NCI-H187 (cell line): Measurements from ENCODE around the gene PSORS1C2.

Experiments used
- DNase-seq, 2 experiments: peaks; one replicate each; lab custom pipeline; 2025; lab: John Stamatoyannopoulos, UW

The PSORS1C2 gene

GRCh38 chr6:31113861-31114540 lies 24.9 kb downstream of the PSORS1C2 start:
- no peak for DNase-seq

- no peak for DNase-seq
Measured at GRCh38 chr6:31112478-31112877, 26.4 kb downstream of the PSORS1C2 start, which contains the start of gene C6orf15. TSS of gene C6orf15 (minus strand) at chr6:31112575. CDS start at chr6:31112555, 20 bp downstream.

GRCh38 chr6:31111712-31112111 lies 27.2 kb downstream of the PSORS1C2 start:
- no peak for DNase-seq

- DNase-seq, result no peak
Measured at GRCh38 chr6:31110825-31111582, 27.9 kb downstream of the PSORS1C2 start.

GRCh38 chr6:31107052-31107451 lies 31.8 kb downstream of the PSORS1C2 start:
- no peak for DNase-seq

GRCh38 chr6:31103136-31103535 lies 35.7 kb downstream of the PSORS1C2 start:
- DNase-seq, result no peak

- no peak for DNase-seq
Measured at GRCh38 chr6:31098449-31098938, 40.4 kb downstream of the PSORS1C2 start.

GRCh38 chr6:31096656-31097055 lies 42.2 kb downstream of the PSORS1C2 start:
- DNase-seq, result no peak

GRCh38 chr6:31096215-31096614 lies 42.7 kb downstream of the PSORS1C2 start:
- DNase-seq, result no peak

GRCh38 chr6:31094389-31094881 lies 44.4 kb downstream of the PSORS1C2 start:
- DNase-seq, result no peak

- DNase-seq, result no peak
Measured at GRCh38 chr6:31092769-31093505, 45.9 kb downstream of the PSORS1C2 start.

GRCh38 chr6:31092238-31092637 lies 46.6 kb downstream of the PSORS1C2 start:
- DNase-seq, result no peak

- no peak for DNase-seq
Measured at GRCh38 chr6:31091680-31092079, 47.2 kb downstream of the PSORS1C2 start.

GRCh38 chr6:31090973-31091364 lies 47.9 kb downstream of the PSORS1C2 start:
- DNase-seq, result no peak

- DNase-seq, result no peak
Measured at GRCh38 chr6:31090275-31090972, 48.4 kb downstream of the PSORS1C2 start.
